ENCODE measurements around the gene CIRBP. TPM values are rescaled to one million over a fixed set of nuclear protein-coding genes. Genes with fewer than 3 reads are reported as not detected.
A peak's percentile ranks its signal among the peaks of the same experiment; 100 is the strongest.

CIRBP gene
- total RNA-seq, 2 experiments from 2014 or later, result 278 to 309 TPM

- BruUV-seq (replicated peaks), result no TSS peak
- TF ChIP-seq CTCF (conservative IDR thresholded peaks at IDR 0.05; ENCODE audit: low read length) (no peak), EZH2phosphoT487 (IDR thresholded peaks at IDR 0.05; ENCODE audit: borderline replicate concordance, low read depth, low read length) (no peak)
- ChIA-PET POLR2A (no interaction called here), CTCF (ENCODE audit: unreplicated experiment) (no interaction called here)
- H3K4me1 ChIP-seq (ENCODE audit: insufficient read depth, low read length, poor library complexity, severe bottlenecking), result peaks cover 39% of the 10 kb centered on the region
- H2AFZ ChIP-seq (ENCODE audit: low read length), result no peak overlapping the region
- intact Hi-C loops (cut with micrococcal nuclease; ENCODE audit: unreplicated experiment), result no loop called here
- no peaks in the 10 kb centered on the region for H3K9me2 ChIP-seq (ENCODE audit: insufficient read depth, low read length)
- peak; percentile 74 for DNase-seq (ENCODE audit: low spot score)
- H4K20me1 ChIP-seq (ENCODE audit: insufficient read depth, low read length), result 0 out of 2 replicates have a peak, but pooled peaks cover 7% of the 10 kb centered on the region
- peaks cover 58% of the 10 kb centered on the region for H3K36me3 ChIP-seq (ENCODE audit: insufficient read depth, low read length)
- H3K4me3 ChIP-seq (ENCODE audit: low read depth, low read length, poor library complexity, severe bottlenecking), result peak overlapping the region; percentile 97
- peak overlapping the region; percentile 100 for H3K4me2 ChIP-seq (ENCODE audit: low read length)
- no peaks in the 10 kb centered on the region for H3K9me3 ChIP-seq (ENCODE audit: low read length)
- H3K79me2 ChIP-seq (ENCODE audit: insufficient read depth, low read depth, low read length), result peaks cover 37% of the 10 kb centered on the region; the same call in 1 of the 2 replicates
- H3K27ac ChIP-seq (ENCODE audit: low read depth, low read length, poor library complexity, severe bottlenecking), result peak overlapping the region; percentile 87
Observed at GRCh38 chr19:1250437-1251260, 18.5 kb upstream of the CIRBP start.

- H3K4me1 ChIP-seq (ENCODE audit: insufficient read depth, low read length, poor library complexity, severe bottlenecking), result peaks cover 36% of the 10 kb centered on the region
- H3K9me2 ChIP-seq (ENCODE audit: insufficient read depth, low read length), result no peaks in the 10 kb centered on the region
- ChIA-PET POLR2A (interaction anchor here (0.7 kb wide), 2 partner anchors 365 to 536 kb away, joined by 3 read pairs; no protein-coding TSS in a partner anchor), CTCF (ENCODE audit: unreplicated experiment) (interaction anchor here (0.7 kb wide), 1 partner anchor 15 kb away, joined by 3 read pairs; no protein-coding TSS in a partner anchor)
- H3K27ac ChIP-seq (ENCODE audit: low read depth, low read length, poor library complexity, severe bottlenecking), result peak overlapping the region; percentile 87
- 0 out of 2 replicates have a peak, but pooled peaks cover 7% of the 10 kb centered on the region for H4K20me1 ChIP-seq (ENCODE audit: insufficient read depth, low read length)
- intact Hi-C loops (cut with micrococcal nuclease; ENCODE audit: unreplicated experiment), result no loop called here
- peak; percentile 71 for DNase-seq (ENCODE audit: low spot score)
- peaks cover 37% of the 10 kb centered on the region; the same call in 1 of the 2 replicates for H3K79me2 ChIP-seq (ENCODE audit: insufficient read depth, low read depth, low read length)
- H3K4me3 ChIP-seq (ENCODE audit: low read depth, low read length, poor library complexity, severe bottlenecking), result peak overlapping the region; percentile 97
- H3K36me3 ChIP-seq (ENCODE audit: insufficient read depth, low read length), result peaks cover 61% of the 10 kb centered on the region
- no peak for TF ChIP-seq CTCF (conservative IDR thresholded peaks at IDR 0.05; ENCODE audit: low read length)
- no peak for TF ChIP-seq EZH2phosphoT487 (IDR thresholded peaks at IDR 0.05; ENCODE audit: borderline replicate concordance, low read depth, low read length)
- BruUV-seq (replicated peaks), result no TSS peak
- peak overlapping the region; percentile 100 for H3K4me2 ChIP-seq (ENCODE audit: low read length)
- H3K9me3 ChIP-seq (ENCODE audit: low read length), result no peaks in the 10 kb centered on the region
- H2AFZ ChIP-seq (ENCODE audit: low read length), result no peak overlapping the region
Observed at GRCh38 chr19:1251330-1252220, 17.6 kb upstream of the CIRBP start.

Data from OCI-LY7 (cell line).